ENCODE results near the gene SLC45A1.

DNA sequence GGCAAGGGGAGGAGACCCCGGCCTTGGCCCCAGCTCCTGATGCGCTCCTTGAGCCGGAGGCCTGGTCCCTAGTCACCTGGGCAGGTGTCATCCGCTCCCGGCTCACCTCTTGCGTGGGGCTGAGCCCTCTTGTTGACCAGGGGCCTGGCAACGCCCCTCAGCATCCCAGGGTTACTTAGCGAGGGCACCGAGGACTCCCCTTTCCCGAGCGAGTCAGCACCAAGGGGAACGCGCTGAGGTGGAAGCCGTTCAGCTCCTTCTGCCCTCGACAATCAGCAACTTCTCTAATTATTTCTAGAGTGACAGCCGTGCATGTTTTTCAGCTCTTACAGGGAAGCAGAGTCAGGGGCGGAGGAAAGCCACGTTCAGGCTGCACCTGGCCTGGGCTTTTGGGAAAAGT, 522 bp downstream of the SLC45A1 start:
- no peak for TF ChIP-seq POLR2A (IDR thresholded peaks at IDR 0.05; ENCODE audit: low read depth, low read length)
- TF ChIP-seq, protein P1, sequence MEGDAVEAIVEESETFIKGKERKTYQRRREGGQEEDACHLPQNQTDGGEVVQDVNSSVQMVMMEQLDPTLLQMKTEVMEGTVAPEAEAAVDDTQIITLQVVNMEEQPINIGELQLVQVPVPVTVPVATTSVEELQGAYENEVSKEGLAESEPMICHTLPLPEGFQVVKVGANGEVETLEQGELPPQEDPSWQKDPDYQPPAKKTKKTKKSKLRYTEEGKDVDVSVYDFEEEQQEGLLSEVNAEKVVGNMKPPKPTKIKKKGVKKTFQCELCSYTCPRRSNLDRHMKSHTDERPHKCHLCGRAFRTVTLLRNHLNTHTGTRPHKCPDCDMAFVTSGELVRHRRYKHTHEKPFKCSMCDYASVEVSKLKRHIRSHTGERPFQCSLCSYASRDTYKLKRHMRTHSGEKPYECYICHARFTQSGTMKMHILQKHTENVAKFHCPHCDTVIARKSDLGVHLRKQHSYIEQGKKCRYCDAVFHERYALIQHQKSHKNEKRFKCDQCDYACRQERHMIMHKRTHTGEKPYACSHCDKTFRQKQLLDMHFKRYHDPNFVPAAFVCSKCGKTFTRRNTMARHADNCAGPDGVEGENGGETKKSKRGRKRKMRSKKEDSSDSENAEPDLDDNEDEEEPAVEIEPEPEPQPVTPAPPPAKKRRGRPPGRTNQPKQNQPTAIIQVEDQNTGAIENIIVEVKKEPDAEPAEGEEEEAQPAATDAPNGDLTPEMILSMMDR (conservative IDR thresholded peaks at IDR 0.05; ENCODE audit: low read depth, low read length), result no peak
- no peak for TF ChIP-seq RFX5 (IDR thresholded peaks at IDR 0.05; ENCODE audit: low read depth, low read length)
- no peak for TF ChIP-seq NFE2L2 (IDR thresholded peaks at IDR 0.05; ENCODE audit: low read depth, low read length)
- TF ChIP-seq, protein P2, sequence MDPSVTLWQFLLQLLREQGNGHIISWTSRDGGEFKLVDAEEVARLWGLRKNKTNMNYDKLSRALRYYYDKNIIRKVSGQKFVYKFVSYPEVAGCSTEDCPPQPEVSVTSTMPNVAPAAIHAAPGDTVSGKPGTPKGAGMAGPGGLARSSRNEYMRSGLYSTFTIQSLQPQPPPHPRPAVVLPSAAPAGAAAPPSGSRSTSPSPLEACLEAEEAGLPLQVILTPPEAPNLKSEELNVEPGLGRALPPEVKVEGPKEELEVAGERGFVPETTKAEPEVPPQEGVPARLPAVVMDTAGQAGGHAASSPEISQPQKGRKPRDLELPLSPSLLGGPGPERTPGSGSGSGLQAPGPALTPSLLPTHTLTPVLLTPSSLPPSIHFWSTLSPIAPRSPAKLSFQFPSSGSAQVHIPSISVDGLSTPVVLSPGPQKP (IDR thresholded peaks at IDR 0.05; ENCODE audit: borderline replicate concordance, low read depth, low read length), result no peak
- no peak for TF ChIP-seq RCOR1 (IDR thresholded peaks at IDR 0.05; ENCODE audit: insufficient replicate concordance, low read length)
- no peak for TF ChIP-seq MXI1 (IDR thresholded peaks at IDR 0.05; ENCODE audit: borderline replicate concordance, low read depth, low read length)
- no peak for TF ChIP-seq CEBPB (IDR thresholded peaks at IDR 0.05; ENCODE audit: low read depth, low read length)
- no peak for TF ChIP-seq FOS (IDR thresholded peaks at IDR 0.05; ENCODE audit: low read depth, low read length)
- no peak for TF ChIP-seq MAFK (IDR thresholded peaks at IDR 0.05; ENCODE audit: low read depth, low read length)
- TF ChIP-seq, protein P3, sequence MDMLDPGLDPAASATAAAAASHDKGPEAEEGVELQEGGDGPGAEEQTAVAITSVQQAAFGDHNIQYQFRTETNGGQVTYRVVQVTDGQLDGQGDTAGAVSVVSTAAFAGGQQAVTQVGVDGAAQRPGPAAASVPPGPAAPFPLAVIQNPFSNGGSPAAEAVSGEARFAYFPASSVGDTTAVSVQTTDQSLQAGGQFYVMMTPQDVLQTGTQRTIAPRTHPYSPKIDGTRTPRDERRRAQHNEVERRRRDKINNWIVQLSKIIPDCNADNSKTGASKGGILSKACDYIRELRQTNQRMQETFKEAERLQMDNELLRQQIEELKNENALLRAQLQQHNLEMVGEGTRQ (IDR thresholded peaks at IDR 0.05; ENCODE audit: low read depth, low read length), result no peak
- no peak for TF ChIP-seq CHD1 (IDR thresholded peaks at IDR 0.05; ENCODE audit: low read depth, low read length)

Data from IMR-90 (cell line).